Neural cell (in vitro differentiated cells): ENCODE data around the gene MED22. TPM values are rescaled to one million over a fixed set of nuclear protein-coding genes. Genes with fewer than 3 reads are reported as not detected.
"Not testable (repeated sequence)": the region's sequence is repeated elsewhere in the genome, so short reads cannot be mapped to it uniquely, and the experiment has no call there.

Source experiments
- H2AFZ ChIP-seq: fragments of 200-600, 300-800 bp; sonication (generic), shearing (Covaris generic); 2 replicates; pipeline ENCODE4 v1.6.0; 2014; ENCODE audit warnings: low read depth, mild to moderate bottlenecking, antibody characterized with exemption, low read length, moderate library complexity
- H3F3A ChIP-seq: fragments of 200-600 bp; shearing (Covaris generic); 2 replicates; pipeline ENCODE4 v1.6.1; 2016; ENCODE audit warnings: mild to moderate bottlenecking, moderate library complexity, mixed read lengths, antibody characterized with exemption, low read length; ENCODE audit not compliant: insufficient read depth, poor library complexity, severe bottlenecking
- H3K27ac ChIP-seq: fragments of 200-600, 300-800 bp; sonication (generic), shearing (Covaris generic); 2 replicates; pipeline ENCODE4 v1.5.1; 2014; ENCODE audit warnings: mild to moderate bottlenecking, low read length, moderate library complexity
- H3K27me3 ChIP-seq: fragments of 300-800, 200-600 bp; sonication (generic), shearing (Covaris generic); 2 replicates; pipeline ENCODE4 v1.6.0; 2014; ENCODE audit warnings: mild to moderate bottlenecking, low read depth, low read length, moderate library complexity; ENCODE audit not compliant: insufficient read depth
- H3K36me3 ChIP-seq: fragments of 300-800, 200-600 bp; sonication (generic), shearing (Covaris generic); 2 replicates; pipeline ENCODE4 v1.5.1; 2014; ENCODE audit warnings: mild to moderate bottlenecking, antibody characterized with exemption, low read length, moderate library complexity; ENCODE audit not compliant: insufficient read depth
- H3K4me2 ChIP-seq: fragments of 300-800, 200-600 bp; sonication (generic), shearing (Covaris generic); 2 replicates; pipeline ENCODE4 v1.6.0; 2014; ENCODE audit warnings: mild to moderate bottlenecking, low read length
- H3K4me3 ChIP-seq: fragments of 300-800, 200-600 bp; sonication (generic), shearing (Covaris generic); 2 replicates; pipeline ENCODE4 v1.5.1; 2014; ENCODE audit warnings: mild to moderate bottlenecking, low read length, moderate library complexity
- H3K79me2 ChIP-seq: fragments of 200-600 bp; shearing (Covaris generic); replicated peaks from 2 replicates; pipeline ENCODE4 v1.6.0; 2014; ENCODE audit warnings: mild to moderate bottlenecking, low read length, moderate library complexity; ENCODE audit not compliant: insufficient read depth
- H3K9ac ChIP-seq: fragments of 300-800, 200-600 bp; sonication (generic), shearing (Covaris generic); 2 replicates; pipeline ENCODE4 v1.6.1; 2016; ENCODE audit warnings: mild to moderate bottlenecking, low read length, mixed read lengths
- H3K9me2 ChIP-seq: fragments of 200-600 bp; shearing (Covaris generic); 2 replicates; pipeline ENCODE4 v1.6.1; 2016; ENCODE audit warnings: mild to moderate bottlenecking, low read length, mixed read lengths; ENCODE audit not compliant: insufficient read depth
- H3K9me3 ChIP-seq: fragments of 200-600, 300-800 bp; sonication (generic), shearing (Covaris generic); 2 replicates; pipeline ENCODE4 v1.6.1; 2016; ENCODE audit warnings: mild to moderate bottlenecking, mixed run types, low read length, moderate library complexity, mixed read lengths
- H4K20me1 ChIP-seq: fragments of 200-600 bp; shearing (Covaris generic); 2 replicates; pipeline ENCODE4 v1.6.1; 2016; ENCODE audit warnings: mild to moderate bottlenecking, mixed run types; ENCODE audit not compliant: insufficient read depth
- EP300 ChIP-seq: fragments of 450-650 bp; conservative IDR thresholded peaks from 2 replicates; pipeline ENCODE4 v1.6.1; 2014; ENCODE audit warnings: antibody characterized with exemption, mild to moderate bottlenecking, moderate library complexity; ENCODE audit not compliant: poor library complexity, severe bottlenecking
- EZH2 ChIP-seq: fragments of 200-600, 300-800 bp; shearing (Covaris generic), sonication (generic); IDR thresholded peaks from 2 replicates; pipeline ENCODE4 v1.6.1; 2014; ENCODE audit warnings: antibody characterized with exemption, low read length, borderline replicate concordance, mild to moderate bottlenecking; ENCODE audit not compliant: insufficient read depth, poor library complexity, severe bottlenecking
- MXI1 ChIP-seq: fragments of 450-650 bp; conservative IDR thresholded peaks from 2 replicates; pipeline ENCODE4 v1.6.1; 2014; ENCODE audit warnings: antibody characterized with exemption, mild to moderate bottlenecking; ENCODE audit not compliant: poor library complexity, severe bottlenecking
- POLR2AphosphoS5 ChIP-seq: IDR thresholded peaks from 2 replicates; pipeline ENCODE4 v1.6.1; 2012
- RAD21 ChIP-seq: fragments of 450-650 bp; conservative IDR thresholded peaks from 2 replicates; pipeline ENCODE4 v1.6.1; 2014; ENCODE audit warnings: antibody characterized with exemption, mild to moderate bottlenecking, moderate library complexity
- SMC3 ChIP-seq: fragments of 450-650 bp; conservative IDR thresholded peaks from 2 replicates; pipeline ENCODE4 v1.6.1; 2014; ENCODE audit warnings: antibody characterized with exemption, mild to moderate bottlenecking, moderate library complexity; ENCODE audit not compliant: poor library complexity
- TAF1 ChIP-seq: IDR thresholded peaks from 2 replicates; pipeline ENCODE4 v1.6.1; 2012; ENCODE audit warnings: low read depth
- polyA plus RNA-seq: library from polyadenylated mRNA; depleted of rRNA; stranded (reverse); fragments of >200 nt; gene quantifications from 2 replicates; pipeline ENCODE4 v1.2.3, GENCODE V29; 2014
- TF ChIP-seq, protein P1 (sequence below): IDR thresholded peaks from 2 replicates; pipeline ENCODE4 v1.6.1; 2012; ENCODE audit warnings: borderline replicate concordance
- TF ChIP-seq, protein P2 (sequence below): fragments of 450-650 bp; IDR thresholded peaks from 2 replicates; pipeline ENCODE4 v1.5.1; 2014; ENCODE audit warnings: antibody characterized with exemption, mild to moderate bottlenecking, moderate library complexity; ENCODE audit not compliant: poor library complexity, severe bottlenecking

MED22 gene
- polyA plus RNA-seq, 1 donor from 2014 or later, result 57.5 TPM

DNA sequence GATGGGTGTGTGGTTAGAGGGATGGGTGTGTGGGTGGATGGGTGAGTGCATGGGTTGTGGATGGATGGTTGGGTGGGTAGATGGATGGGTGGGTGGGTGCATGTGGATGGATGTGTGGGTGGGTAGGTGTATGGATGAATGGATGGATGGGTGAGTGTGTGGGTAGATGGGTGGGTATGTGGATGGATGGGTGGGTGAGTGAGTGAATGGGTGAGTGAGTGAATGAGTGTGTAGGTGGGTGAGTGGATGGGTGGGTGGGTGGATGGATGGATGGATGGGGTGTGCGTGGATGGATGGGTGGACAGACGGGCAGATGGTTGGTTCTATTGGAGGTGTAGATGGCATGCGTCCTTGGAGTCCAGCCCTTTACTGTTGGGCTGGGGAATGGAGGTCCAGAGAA, 45.5 kb upstream of the MED22 start:
- no peaks in the 10 kb centered on the region for H3K79me2 ChIP-seq
- no peaks in the 10 kb centered on the region for H3K9me3 ChIP-seq
- no peak overlapping the region for H3K4me2 ChIP-seq
- TF ChIP-seq EZH2 (no peak), RAD21 (no peak), TAF1 (no peak), SMC3 (no peak), POLR2AphosphoS5 (no peak), MXI1 (no peak), EP300 (no peak)
- TF ChIP-seq, protein P1, sequence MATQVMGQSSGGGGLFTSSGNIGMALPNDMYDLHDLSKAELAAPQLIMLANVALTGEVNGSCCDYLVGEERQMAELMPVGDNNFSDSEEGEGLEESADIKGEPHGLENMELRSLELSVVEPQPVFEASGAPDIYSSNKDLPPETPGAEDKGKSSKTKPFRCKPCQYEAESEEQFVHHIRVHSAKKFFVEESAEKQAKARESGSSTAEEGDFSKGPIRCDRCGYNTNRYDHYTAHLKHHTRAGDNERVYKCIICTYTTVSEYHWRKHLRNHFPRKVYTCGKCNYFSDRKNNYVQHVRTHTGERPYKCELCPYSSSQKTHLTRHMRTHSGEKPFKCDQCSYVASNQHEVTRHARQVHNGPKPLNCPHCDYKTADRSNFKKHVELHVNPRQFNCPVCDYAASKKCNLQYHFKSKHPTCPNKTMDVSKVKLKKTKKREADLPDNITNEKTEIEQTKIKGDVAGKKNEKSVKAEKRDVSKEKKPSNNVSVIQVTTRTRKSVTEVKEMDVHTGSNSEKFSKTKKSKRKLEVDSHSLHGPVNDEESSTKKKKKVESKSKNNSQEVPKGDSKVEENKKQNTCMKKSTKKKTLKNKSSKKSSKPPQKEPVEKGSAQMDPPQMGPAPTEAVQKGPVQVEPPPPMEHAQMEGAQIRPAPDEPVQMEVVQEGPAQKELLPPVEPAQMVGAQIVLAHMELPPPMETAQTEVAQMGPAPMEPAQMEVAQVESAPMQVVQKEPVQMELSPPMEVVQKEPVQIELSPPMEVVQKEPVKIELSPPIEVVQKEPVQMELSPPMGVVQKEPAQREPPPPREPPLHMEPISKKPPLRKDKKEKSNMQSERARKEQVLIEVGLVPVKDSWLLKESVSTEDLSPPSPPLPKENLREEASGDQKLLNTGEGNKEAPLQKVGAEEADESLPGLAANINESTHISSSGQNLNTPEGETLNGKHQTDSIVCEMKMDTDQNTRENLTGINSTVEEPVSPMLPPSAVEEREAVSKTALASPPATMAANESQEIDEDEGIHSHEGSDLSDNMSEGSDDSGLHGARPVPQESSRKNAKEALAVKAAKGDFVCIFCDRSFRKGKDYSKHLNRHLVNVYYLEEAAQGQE, result no peak
- TF ChIP-seq, protein P2, sequence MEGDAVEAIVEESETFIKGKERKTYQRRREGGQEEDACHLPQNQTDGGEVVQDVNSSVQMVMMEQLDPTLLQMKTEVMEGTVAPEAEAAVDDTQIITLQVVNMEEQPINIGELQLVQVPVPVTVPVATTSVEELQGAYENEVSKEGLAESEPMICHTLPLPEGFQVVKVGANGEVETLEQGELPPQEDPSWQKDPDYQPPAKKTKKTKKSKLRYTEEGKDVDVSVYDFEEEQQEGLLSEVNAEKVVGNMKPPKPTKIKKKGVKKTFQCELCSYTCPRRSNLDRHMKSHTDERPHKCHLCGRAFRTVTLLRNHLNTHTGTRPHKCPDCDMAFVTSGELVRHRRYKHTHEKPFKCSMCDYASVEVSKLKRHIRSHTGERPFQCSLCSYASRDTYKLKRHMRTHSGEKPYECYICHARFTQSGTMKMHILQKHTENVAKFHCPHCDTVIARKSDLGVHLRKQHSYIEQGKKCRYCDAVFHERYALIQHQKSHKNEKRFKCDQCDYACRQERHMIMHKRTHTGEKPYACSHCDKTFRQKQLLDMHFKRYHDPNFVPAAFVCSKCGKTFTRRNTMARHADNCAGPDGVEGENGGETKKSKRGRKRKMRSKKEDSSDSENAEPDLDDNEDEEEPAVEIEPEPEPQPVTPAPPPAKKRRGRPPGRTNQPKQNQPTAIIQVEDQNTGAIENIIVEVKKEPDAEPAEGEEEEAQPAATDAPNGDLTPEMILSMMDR, result no peak
- H2AFZ ChIP-seq, result no peak overlapping the region
- H3K36me3 ChIP-seq, result no peaks in the 10 kb centered on the region
- no peaks in the 10 kb centered on the region for H3K9me2 ChIP-seq
- no peaks in the 10 kb centered on the region for H3F3A ChIP-seq
- H3K27ac ChIP-seq, result no peak overlapping the region
- H3K27me3 ChIP-seq, result no peaks in the 10 kb centered on the region
- H3K9ac ChIP-seq, result no peak overlapping the region
- H3K4me3 ChIP-seq, result no peak overlapping the region
- no peaks in the 10 kb centered on the region for H4K20me1 ChIP-seq

DNA sequence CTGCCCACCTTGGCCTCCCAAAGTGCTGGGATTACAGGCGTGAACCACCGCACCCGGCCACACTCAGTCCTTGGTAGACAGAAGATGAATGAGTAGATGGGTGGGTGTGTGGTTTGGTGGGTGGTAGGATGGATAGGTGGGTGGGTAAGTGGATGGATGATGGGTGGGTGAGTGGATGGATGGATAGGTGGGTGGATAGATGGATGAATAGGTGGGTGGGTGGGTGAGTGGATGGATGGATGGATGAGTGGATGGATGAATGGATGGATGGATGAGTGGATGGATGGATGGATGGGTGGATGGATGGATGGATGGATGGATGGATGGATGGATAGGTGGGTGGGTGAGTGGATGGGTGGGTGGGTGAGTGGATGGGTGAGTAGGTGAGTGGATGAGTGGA, 44.4 kb upstream of the MED22 start:
- not testable (repeated sequence) for H3K4me3 ChIP-seq, H3K27me3 ChIP-seq, H3K36me3 ChIP-seq, H4K20me1 ChIP-seq, H3K9me3 ChIP-seq, H3K79me2 ChIP-seq, H3K4me2 ChIP-seq, H3K9me2 ChIP-seq, H3F3A ChIP-seq, H2AFZ ChIP-seq, H3K27ac ChIP-seq, H3K9ac ChIP-seq

DNA sequence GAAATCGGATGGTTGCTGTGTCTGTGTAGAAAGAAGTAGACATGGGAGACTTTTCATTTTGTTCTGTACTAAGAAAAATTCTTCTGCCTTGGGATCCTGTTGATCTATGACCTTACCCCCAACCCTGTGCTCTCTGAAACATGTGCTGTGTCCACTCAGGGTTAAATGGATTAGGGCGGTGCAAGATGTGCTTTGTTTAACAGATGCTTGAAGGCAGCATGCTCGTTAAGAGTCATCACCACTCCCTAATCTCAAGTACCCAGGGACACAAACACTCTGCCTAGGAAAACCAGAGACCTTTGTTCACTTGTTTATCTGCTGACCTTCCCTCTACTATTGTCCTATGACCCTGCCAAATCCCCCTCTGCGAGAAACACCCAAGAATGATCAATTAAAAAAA, 43.5 kb upstream of the MED22 start:
- H3K27me3 ChIP-seq, H2AFZ ChIP-seq, H3K27ac ChIP-seq, H3K36me3 ChIP-seq, H3K4me2 ChIP-seq, H3K9ac ChIP-seq, H3K4me3 ChIP-seq, H3K9me3 ChIP-seq, H4K20me1 ChIP-seq, H3K9me2 ChIP-seq, H3K79me2 ChIP-seq, H3F3A ChIP-seq: not testable (repeated sequence)
